OCI-LY1 (cell line): ENCODE results near the gene PRKG1.

Source experiments
- H2AFZ ChIP-seq: fragments of 200-600 bp; sonication (generic), shearing (Covaris generic); 2 replicates; pipeline ENCODE4 v1.6.0; 2014; ENCODE audit warnings: antibody characterized with exemption, mild to moderate bottlenecking, low read length
- H3F3A ChIP-seq: fragments of 200-600 bp; sonication (generic), shearing (Covaris generic); 2 replicates; pipeline ENCODE4 v1.6.0; 2014; ENCODE audit warnings: mild to moderate bottlenecking, antibody characterized with exemption, low read length, moderate library complexity; ENCODE audit not compliant: insufficient read depth
- H3K27ac ChIP-seq: fragments of 200-600 bp; sonication (generic); 2 replicates; pipeline ENCODE4 v1.5.1; 2014; ENCODE audit warnings: low read length, mixed run types, mild to moderate bottlenecking, low read depth; ENCODE audit not compliant: poor library complexity, severe bottlenecking
- H3K27me3 ChIP-seq: fragments of 200-600 bp; sonication (generic); 2 replicates; pipeline ENCODE4 v1.6.0; 2014; ENCODE audit warnings: antibody characterized with exemption, mild to moderate bottlenecking, low read length, moderate library complexity; ENCODE audit not compliant: insufficient read depth
- H3K36me3 ChIP-seq: fragments of 200-600 bp; sonication (generic); 2 replicates; pipeline ENCODE4 v1.6.1; 2014; ENCODE audit warnings: mild to moderate bottlenecking, antibody characterized with exemption, low read length, moderate library complexity, mixed read lengths; ENCODE audit not compliant: insufficient read depth
- H3K4me1 ChIP-seq: fragments of 200-600 bp; sonication (generic); 2 replicates; pipeline ENCODE4 v1.5.1; 2014; ENCODE audit warnings: mild to moderate bottlenecking, low read length, moderate library complexity; ENCODE audit not compliant: insufficient read depth, severe bottlenecking
- H3K4me2 ChIP-seq: fragments of 200-600 bp; sonication (generic), shearing (Covaris generic); 2 replicates; pipeline ENCODE4 v1.6.1; 2014; ENCODE audit warnings: low read length
- H3K4me3 ChIP-seq: fragments of 200-600 bp; sonication (generic); 2 replicates; pipeline ENCODE4 v1.5.1; 2014; ENCODE audit warnings: low read length, low read depth, mild to moderate bottlenecking, mixed read lengths; ENCODE audit not compliant: poor library complexity, severe bottlenecking
- H3K79me2 ChIP-seq: fragments of 200-600 bp; shearing (Covaris generic); 2 replicates; pipeline ENCODE4 v1.6.1; 2016; ENCODE audit warnings: mixed run types, low read length, mixed read lengths; ENCODE audit not compliant: insufficient read depth
- H3K9ac ChIP-seq: fragments of 200-600 bp; sonication (generic), shearing (Covaris generic); 2 replicates; pipeline ENCODE4 v1.6.1; 2014; ENCODE audit warnings: mild to moderate bottlenecking, low read length, mixed read lengths
- H3K9me2 ChIP-seq: fragments of 200-600 bp; sonication (generic), shearing (Covaris generic); 2 replicates; pipeline ENCODE4 v1.6.1; 2014; ENCODE audit warnings: low read depth, mild to moderate bottlenecking, low read length, mixed read lengths
- H3K9me3 ChIP-seq: fragments of 200-600 bp; shearing (Covaris generic); 2 replicates; pipeline ENCODE4 v1.6.1; 2014; ENCODE audit warnings: low read length, mixed read lengths
- H4K20me1 ChIP-seq: fragments of 200-600 bp; sonication (generic), shearing (Covaris generic); 2 replicates; pipeline ENCODE4 v1.6.0; 2016; ENCODE audit warnings: mild to moderate bottlenecking, low read length; ENCODE audit not compliant: insufficient read depth
- EZH2 ChIP-seq: fragments of 200-600 bp; sonication (generic), shearing (Covaris generic); IDR thresholded peaks from 2 replicates; pipeline ENCODE4 v1.8.0; 2017; ENCODE audit warnings: borderline replicate concordance, mixed run types, mild to moderate bottlenecking, antibody characterized with exemption, low read length, moderate library complexity, mixed read lengths
- TF ChIP-seq, protein P1 (sequence below): fragments of 200-600 bp; sonication (generic), shearing (Covaris generic); IDR thresholded peaks from 2 replicates; pipeline ENCODE4 v1.5.1; 2017; ENCODE audit warnings: mild to moderate bottlenecking, antibody characterized with exemption, low read length, moderate library complexity, mixed read lengths

PRKG1 gene

DNA sequence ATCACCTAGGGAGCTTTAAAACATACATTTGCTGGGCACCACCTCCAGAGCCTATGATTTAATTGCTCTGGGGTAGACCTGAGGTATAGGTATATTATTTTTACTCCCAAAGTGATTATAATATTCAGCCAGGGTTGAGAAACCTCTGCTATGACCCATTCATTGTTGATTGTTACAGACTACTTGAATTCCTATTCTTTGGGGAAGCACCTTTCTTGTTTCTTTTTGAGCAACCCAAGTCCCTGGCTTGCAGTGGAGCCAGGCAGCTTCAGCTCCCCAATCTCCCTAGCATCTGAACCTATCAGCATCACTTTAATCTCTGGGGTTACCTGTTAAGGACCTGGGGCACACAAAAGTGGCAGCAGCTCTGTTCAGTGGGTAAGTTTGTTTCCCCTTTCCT lies 8.6 kb downstream of the PRKG1 start:
- H3K9me2 ChIP-seq, result no peaks in the 10 kb centered on the region
- H2AFZ ChIP-seq, result no peak overlapping the region
- TF ChIP-seq EZH2, result no peak
- TF ChIP-seq, protein P1, sequence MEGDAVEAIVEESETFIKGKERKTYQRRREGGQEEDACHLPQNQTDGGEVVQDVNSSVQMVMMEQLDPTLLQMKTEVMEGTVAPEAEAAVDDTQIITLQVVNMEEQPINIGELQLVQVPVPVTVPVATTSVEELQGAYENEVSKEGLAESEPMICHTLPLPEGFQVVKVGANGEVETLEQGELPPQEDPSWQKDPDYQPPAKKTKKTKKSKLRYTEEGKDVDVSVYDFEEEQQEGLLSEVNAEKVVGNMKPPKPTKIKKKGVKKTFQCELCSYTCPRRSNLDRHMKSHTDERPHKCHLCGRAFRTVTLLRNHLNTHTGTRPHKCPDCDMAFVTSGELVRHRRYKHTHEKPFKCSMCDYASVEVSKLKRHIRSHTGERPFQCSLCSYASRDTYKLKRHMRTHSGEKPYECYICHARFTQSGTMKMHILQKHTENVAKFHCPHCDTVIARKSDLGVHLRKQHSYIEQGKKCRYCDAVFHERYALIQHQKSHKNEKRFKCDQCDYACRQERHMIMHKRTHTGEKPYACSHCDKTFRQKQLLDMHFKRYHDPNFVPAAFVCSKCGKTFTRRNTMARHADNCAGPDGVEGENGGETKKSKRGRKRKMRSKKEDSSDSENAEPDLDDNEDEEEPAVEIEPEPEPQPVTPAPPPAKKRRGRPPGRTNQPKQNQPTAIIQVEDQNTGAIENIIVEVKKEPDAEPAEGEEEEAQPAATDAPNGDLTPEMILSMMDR, result no peak
- H3K27me3 ChIP-seq, result no peaks in the 10 kb centered on the region
- H3K9ac ChIP-seq, result no peak overlapping the region
- H3K36me3 ChIP-seq, result no peaks in the 10 kb centered on the region
- H3K4me3 ChIP-seq, result no peak overlapping the region
- no peaks in the 10 kb centered on the region for H4K20me1 ChIP-seq
- H3K79me2 ChIP-seq, result no peaks in the 10 kb centered on the region
- no peaks in the 10 kb centered on the region for H3K9me3 ChIP-seq
- no peaks in the 10 kb centered on the region for H3K4me1 ChIP-seq
- no peak overlapping the region for H3K4me2 ChIP-seq
- no peak overlapping the region for H3K27ac ChIP-seq
- H3F3A ChIP-seq, result no peaks in the 10 kb centered on the region

DNA sequence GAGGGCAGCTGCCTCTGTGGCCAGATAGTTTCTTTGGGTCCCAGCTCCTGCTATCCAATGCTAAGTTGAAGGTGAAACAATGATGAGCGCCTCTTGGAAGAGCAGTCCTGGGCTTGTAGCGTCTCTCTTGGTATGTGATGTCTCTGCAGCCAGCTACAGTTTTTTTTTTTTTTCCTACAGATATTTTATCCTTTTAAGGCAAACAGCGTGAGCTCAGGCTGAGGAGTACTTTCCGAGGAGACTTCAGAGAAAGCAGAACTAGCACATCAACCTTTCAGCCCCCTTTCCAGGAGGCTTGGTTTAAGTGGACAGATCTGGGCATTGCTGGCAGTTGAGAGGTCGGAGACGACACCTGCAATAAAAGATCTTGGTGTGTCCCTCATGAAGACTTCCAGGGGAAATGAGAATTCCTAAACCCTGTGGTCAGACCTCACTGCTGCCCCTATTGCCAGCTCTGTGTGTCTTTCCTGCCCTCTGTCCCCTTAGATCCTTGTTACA lies 9.1 kb downstream of the PRKG1 start:
- Histone ChIP-seq H3F3A (no peaks in the 10 kb centered on the region), H3K9ac (no peak overlapping the region), H3K9me2 (no peaks in the 10 kb centered on the region), H3K4me3 (no peak overlapping the region), H3K9me3 (no peaks in the 10 kb centered on the region), H3K36me3 (no peaks in the 10 kb centered on the region), H4K20me1 (no peaks in the 10 kb centered on the region), H3K4me2 (no peak overlapping the region), H3K27me3 (no peaks in the 10 kb centered on the region), H3K27ac (no peak overlapping the region), H3K79me2 (no peaks in the 10 kb centered on the region), H3K4me1 (no peaks in the 10 kb centered on the region), H2AFZ (no peak overlapping the region)
- no peak for TF ChIP-seq EZH2
- TF ChIP-seq, protein P1, result no peak

DNA sequence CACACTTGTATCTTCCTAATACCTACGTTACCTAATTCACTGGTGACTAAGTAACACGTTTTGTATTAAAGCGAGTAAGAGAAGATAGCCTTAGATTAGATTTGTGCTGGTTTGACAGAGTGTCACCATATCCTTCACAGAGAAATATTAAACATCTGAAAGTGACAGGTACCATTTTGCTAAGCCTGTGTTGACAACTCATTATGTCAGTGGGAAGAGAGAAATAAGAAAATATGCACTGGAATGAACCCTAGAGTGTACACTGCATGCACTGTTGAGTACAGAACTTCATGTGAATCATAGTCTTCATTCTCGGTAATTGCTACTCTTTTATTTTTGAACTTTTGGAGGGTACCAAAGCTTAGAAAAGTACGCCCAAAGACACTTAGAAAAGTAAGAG lies 10.9 kb downstream of the PRKG1 start:
- Histone ChIP-seq H3K4me1 (no peaks in the 10 kb centered on the region), H4K20me1 (no peaks in the 10 kb centered on the region), H3K4me2 (no peak overlapping the region), H2AFZ (no peak overlapping the region), H3K9me2 (no peaks in the 10 kb centered on the region), H3K9ac (no peak overlapping the region), H3F3A (no peaks in the 10 kb centered on the region), H3K79me2 (no peaks in the 10 kb centered on the region), H3K4me3 (no peak overlapping the region), H3K27me3 (no peaks in the 10 kb centered on the region), H3K27ac (no peak overlapping the region), H3K36me3 (no peaks in the 10 kb centered on the region), H3K9me3 (no peaks in the 10 kb centered on the region)
- TF ChIP-seq EZH2, result no peak
- TF ChIP-seq, protein P1, result no peak
